AG04449 (cell line): Measurements from ENCODE around the gene KRTDAP.

Source experiments
- CTCF ChIA-PET: fragments of 350-600 bp; formaldehyde crosslinking; extraction: SDS; loops from one replicate; lab custom pipeline; 2021; ENCODE audit warnings: antibody characterized with exemption; lab: Yijun Ruan, JAX
- POLR2A ChIA-PET: fragments of 400-600, 350-600 bp; formaldehyde crosslinking; extraction: SDS; loops from one replicate; lab custom pipeline; 2020; ENCODE audit warnings: antibody characterized with exemption, inconsistent platforms; lab: Yijun Ruan, JAX
- DNase-seq: peaks from one replicate; pipeline ENCODE4 v3.0.0-alpha.2; 2010; ENCODE audit warnings: low read depth, low spot score
- H3K4me3 ChIP-seq: 2 replicates; pipeline ENCODE4 v1.5.1; 2011; ENCODE audit warnings: low read depth, mild to moderate bottlenecking, control low read depth, low read length
- TF ChIP-seq, protein P1 (sequence below): IDR thresholded peaks from one replicate; pipeline ENCODE4 v1.5.1; 2011; ENCODE audit warnings: mild to moderate bottlenecking, moderate library complexity, low read length, control low read depth, inconsistent platforms; ENCODE audit not compliant: insufficient read depth; ENCODE audit errors: missing control alignments

KRTDAP gene

DNA sequence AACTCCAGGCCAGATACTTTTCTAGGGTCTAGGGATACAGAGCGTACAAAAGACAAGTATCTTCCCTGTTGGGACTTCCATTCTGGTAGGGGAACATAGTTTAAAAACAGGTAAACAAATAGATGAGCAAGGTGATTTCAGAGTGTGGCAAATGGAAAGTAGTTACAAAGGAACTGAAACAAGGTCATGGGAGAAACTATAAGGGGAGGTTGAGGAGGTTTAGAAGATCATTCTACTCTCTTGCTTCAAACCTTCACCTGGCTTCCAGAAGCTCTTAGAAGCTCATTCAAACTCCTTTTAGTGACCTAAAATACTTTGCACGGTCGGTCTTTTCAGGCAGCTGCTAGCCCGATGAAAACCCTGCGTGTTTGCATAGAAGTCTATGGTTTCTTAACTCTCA is 33.1 kb downstream of the KRTDAP start:
- TF ChIP-seq, protein P1, sequence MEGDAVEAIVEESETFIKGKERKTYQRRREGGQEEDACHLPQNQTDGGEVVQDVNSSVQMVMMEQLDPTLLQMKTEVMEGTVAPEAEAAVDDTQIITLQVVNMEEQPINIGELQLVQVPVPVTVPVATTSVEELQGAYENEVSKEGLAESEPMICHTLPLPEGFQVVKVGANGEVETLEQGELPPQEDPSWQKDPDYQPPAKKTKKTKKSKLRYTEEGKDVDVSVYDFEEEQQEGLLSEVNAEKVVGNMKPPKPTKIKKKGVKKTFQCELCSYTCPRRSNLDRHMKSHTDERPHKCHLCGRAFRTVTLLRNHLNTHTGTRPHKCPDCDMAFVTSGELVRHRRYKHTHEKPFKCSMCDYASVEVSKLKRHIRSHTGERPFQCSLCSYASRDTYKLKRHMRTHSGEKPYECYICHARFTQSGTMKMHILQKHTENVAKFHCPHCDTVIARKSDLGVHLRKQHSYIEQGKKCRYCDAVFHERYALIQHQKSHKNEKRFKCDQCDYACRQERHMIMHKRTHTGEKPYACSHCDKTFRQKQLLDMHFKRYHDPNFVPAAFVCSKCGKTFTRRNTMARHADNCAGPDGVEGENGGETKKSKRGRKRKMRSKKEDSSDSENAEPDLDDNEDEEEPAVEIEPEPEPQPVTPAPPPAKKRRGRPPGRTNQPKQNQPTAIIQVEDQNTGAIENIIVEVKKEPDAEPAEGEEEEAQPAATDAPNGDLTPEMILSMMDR: no peak
- no peak overlapping the region for H3K4me3 ChIP-seq
- CTCF ChIA-PET: no interaction called here
- POLR2A ChIA-PET: no interaction called here
- no peak for DNase-seq

DNA sequence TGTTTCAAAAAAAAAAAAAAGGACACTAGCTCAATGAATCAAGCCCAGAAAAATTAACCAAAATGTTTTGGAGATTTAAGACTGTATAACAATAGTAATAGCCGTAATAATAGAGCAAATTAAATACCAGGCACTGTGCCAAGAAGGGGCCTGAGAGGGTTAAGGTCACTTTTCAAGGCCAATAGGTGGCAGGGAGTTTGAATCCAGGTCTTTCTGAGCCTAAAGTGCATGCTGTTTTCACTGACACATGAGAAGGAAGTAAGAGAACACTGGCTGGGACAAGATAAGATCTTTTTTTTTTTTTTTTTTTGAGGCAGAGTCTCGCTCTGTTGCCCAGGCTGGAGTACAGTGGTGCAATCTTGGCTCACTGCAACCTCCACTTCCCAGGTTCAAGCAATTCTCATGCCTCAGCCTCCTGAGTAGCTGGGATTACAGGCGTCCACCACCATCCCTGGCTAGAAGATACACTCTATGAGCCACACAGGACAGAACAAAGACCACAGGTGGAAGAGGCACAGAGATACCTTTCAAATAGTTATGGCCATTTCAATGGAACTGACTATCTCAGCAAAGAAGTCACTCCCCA is 34.6 kb downstream of the KRTDAP start:
- CTCF ChIA-PET: no interaction called here
- DNase-seq: no peak
- TF ChIP-seq, protein P1: no peak
- no peak overlapping the region for H3K4me3 ChIP-seq
- POLR2A ChIA-PET: no interaction called here

DNA sequence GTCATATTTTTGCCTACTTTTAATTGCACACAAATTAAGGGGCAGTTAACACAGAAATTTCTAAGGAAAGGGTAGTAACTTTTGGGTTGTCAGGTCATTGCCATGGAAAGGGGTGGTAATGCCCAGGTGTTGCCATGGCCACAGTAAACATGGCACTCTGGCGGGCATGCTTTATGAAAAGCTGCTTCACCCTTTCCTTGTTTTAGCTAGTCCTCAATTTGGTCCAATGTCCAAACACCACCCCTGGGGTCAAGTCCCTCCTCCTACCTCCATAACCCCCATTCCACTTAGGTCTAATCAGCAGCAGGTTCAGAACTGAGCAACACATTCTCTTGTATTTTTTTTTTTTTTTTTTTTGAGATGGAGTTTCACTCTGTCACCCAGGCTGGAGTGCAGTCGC is 35.6 kb downstream of the KRTDAP start:
- H3K4me3 ChIP-seq: no peak overlapping the region
- no peak for DNase-seq
- TF ChIP-seq, protein P1: no peak
- CTCF ChIA-PET: no interaction called here
- POLR2A ChIA-PET: no interaction called here

DNA sequence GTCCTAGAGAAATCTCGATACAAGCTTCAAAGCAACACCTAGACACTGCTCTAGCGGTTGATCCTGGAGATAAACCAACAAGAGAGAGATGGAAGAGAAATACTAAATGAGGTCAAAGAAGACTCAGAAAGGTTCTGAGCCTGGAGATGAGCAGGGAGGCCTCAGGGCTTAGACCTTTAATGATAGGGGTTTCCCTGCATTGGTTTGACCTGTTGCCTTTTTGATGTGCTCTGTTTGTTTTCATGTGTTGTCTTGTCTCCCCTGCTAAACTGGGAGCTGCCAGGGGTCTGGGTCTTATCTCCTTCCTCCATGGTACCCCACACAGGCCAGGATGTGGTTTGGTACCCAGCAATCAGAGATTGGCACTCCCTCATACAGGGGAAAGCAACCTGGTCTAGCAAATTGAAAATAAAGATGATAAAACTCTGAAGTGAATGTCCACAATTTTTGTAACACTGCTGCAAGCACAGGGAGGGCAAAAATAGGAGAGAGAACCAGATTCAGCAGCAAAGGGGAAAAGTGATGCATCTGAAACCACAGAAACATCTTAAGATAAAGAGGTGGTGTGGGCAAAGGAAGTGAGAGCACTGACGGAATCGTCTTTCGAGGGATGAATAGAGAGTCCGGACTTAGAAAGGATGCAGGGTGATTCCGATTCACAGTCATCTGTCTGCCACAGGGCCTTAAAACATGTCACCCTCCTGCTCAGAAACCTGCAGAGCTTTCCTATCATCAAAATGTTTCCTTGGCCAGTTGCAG is 38.7 kb downstream of the KRTDAP start:
- TF ChIP-seq, protein P1: no peak
- H3K4me3 ChIP-seq: no peak overlapping the region
- no peak for DNase-seq
- CTCF ChIA-PET: no interaction called here
- POLR2A ChIA-PET: no interaction called here

DNA sequence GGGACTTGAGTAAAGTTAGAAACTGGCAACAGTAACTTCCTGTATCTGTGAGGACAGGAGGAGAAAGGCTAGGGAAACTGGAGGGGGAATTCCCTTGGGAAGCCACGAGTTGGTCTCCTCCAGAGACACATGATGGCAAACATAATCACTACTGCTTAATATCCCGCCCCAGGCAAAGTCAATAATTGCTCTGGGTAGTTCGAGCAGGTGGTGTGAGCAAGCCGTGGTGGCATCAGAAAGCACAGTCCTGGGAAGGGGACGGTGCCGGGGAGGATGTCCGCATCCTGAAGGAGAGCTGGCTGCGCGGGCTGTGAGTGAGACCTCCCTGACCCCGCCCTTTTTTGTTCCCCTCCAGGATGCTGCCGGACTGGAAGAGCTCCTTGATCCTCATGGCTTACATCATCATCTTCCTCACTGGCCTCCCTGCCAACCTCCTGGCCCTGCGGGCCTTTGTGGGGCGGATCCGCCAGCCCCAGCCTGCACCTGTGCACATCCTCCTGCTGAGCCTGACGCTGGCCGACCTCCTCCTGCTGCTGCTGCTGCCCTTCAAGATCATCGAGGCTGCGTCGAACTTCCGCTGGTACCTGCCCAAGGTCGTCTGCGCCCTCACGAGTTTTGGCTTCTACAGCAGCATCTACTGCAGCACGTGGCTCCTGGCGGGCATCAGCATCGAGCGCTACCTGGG is 40.8 kb downstream of the KRTDAP start:
- TF ChIP-seq, protein P1: no peak

More for the DNA sequence above, 40.8 kb downstream of the KRTDAP start:
- no peak overlapping the region for H3K4me3 ChIP-seq
- DNase-seq: no peak
- ChIA-PET CTCF (no interaction called here), POLR2A (no interaction called here)
